Nasal cavity respiratory epithelium epithelial cell of viscerocranial mucosa (primary cell): ENCODE measurements around the gene ZKSCAN5. TPM values are rescaled to one million over a fixed set of nuclear protein-coding genes. Genes with fewer than 3 reads are reported as not detected.

ENCODE experiments used
- total RNA-seq: library from RNA; depleted of rRNA; stranded (reverse); fragments of >200 nt; gene quantifications from 2 replicates; pipeline ENCODE4 v1.2.3, GENCODE V29; 2014

Gene ZKSCAN5
- total RNA-seq = 15.0 and 18.7 TPM in 2 replicates

GRCh38 chr7:99504603-99505323, at the start of gene ZKSCAN5:
TSS of gene ZKSCAN5 (plus strand) at chr7:99504662. CDS start at chr7:99506045, 1,383 bp downstream.

DNA sequence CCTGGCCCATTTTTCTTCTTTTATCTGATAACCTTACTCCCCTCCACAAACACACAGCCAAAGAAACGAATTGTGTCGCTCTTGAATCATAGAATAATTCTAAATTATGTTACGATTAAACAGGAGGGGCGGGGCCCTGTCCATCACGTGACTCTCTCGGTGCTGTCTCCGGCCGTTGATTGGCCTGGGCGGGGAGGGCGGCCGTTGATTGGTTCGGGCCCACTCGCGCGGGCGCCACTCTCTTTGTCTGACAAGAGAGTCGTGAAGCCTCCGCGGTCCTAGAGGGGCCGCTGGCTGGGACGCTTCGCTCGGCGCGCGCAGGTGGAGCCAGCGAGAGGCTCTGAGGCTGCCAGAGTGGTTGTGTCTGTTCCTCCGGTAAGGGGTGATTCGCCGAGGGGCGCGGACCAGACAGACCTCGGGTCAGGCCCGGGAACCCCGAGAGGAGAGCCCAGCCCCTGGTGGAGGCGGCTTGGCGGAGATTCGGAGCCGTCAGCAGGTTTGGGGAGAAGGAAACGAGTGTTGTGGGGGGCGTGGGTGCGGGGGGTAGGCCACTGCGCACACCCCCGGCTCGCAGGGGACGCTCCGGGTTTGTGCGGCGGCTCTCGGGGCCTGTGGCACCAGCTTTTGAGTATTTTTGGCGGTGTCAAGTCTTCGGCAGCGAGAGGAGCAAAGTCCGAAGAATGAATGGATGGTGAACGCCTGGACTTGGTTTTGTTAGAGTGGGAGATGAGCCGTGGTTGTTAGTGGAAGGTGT, 31.7 kb upstream of the ZKSCAN5 start, which contains the start of gene ZNF789:
TSS of gene ZNF789 (plus strand) at position 330 of the 754 bp plus-strand sequence. CDS start 3,567 bp downstream, outside the sequence.

DNA sequence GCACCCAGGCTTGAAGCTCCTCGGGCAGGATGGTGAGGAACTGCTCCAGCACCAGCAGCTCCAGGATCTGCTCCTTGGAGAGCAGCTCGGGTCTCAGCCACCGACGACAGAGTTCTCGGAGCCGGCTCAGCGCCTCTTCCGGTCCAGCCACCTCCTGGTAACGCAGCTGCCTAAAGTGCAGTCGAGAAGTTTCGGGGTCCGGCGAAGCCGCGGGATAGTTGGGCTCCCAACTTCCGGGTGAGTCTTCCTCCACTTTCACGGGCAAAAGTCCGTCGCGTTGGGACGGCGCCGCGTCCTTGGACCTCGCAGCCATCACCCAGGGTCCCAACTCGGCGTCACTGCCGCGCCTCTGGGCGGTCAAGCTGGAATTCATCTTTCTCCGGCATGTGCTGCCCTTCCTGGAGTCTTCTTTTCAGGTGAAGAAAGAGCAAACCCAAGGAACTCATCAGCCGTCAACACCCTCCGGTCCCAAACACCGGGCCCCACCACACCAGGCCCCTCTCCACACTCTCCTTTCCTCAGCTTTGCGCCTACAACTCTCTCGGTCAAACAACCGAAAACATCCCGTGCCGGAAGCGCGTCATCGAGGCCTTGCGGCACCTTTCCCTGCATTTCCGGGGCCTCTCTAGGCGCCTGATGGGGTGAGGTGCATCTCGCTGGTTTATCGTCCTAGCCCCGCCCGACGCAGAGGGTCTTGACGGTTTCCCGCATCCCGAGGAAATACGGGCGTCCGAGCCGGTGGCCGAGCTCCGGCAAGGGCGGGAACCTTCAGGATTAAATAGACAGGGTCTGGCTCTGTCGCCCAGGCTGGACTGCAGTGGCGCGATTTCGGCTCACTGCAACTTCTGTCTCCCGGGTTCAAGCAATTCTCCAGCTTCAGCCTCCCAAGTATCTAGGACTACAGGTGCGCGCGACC, 4.5 kb upstream of the ZKSCAN5 start, which contains the start of gene ZNF394:
TSS of gene ZNF394 (minus strand) at position 561 of the 916 bp plus-strand sequence. CDS start at position 373, 188 bp downstream.

DNA sequence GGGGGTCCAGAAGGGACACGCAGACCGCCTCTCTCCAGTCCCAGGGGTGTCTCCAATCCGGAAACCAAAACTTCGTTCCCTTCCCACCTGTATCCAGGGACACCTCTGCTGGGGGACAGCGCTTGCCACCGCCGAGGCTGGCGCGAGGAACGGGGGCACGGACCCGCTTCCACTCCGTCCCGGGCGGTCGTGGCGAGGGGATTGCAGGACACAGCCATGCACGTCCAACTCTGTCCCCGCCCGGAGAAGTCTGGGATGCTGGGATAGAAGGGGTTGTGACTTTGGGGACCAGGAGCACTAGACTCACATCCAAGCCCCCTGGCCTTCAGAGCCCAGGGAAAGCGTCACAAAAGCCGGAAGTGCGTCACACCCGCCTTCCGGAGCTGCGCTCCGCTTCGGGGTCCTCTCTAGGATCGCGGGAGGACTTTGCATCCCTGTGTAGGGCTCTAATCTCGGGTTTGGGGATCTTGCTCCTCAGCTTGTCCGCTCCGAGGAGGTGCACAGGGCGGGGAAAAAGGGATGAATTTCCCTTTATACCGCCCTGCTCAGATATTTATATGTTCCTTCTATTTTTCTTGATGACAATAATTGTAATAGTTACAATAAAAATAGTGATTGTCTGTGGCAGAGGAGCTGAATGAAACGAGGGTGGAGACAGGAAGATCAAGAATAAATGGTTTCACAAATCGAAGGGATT, 47.5 kb downstream of the ZKSCAN5 start, which contains the start of gene FAM200A:
TSS of gene FAM200A (minus strand) at position 348 of the 697 bp plus-strand sequence. CDS start 3,707 bp downstream, outside the sequence.

GRCh38 chr7:99558306-99559174, 54.1 kb downstream of the ZKSCAN5 start, which contains the start of gene ZNF655:
TSS of gene ZNF655 (plus strand) at chr7:99558642. CDS start at chr7:99560560, 1,918 bp downstream.

Other genes starting within 250 kb of the ZKSCAN5 start
- gene MYH16, start 231.8 kb upstream of the ZKSCAN5 start, total RNA-seq = under 0.01 and 0.36 TPM in 2 replicates
- 141 and 239 TPM in 2 replicates for gene ARPC1A, start 178.8 kb upstream of the ZKSCAN5 start, total RNA-seq
- gene ARPC1B, start 129.9 kb upstream of the ZKSCAN5 start, total RNA-seq = 145 and 362 TPM in 2 replicates
- gene PDAP1, start 96.1 kb upstream of the ZKSCAN5 start, total RNA-seq = 37.9 and 57.8 TPM in 2 replicates
- 99.3 and 134 TPM in 2 replicates for gene BUD31, start 95.7 kb upstream of the ZKSCAN5 start, total RNA-seq
- 8.9 and 10.3 TPM in 2 replicates for gene PTCD1, start 65.9 kb upstream of the ZKSCAN5 start, total RNA-seq
- gene CPSF4, start 65.7 kb upstream of the ZKSCAN5 start, total RNA-seq = 51.2 and 66.0 TPM in 2 replicates
- gene ATP5MF, start 38.5 kb upstream of the ZKSCAN5 start, total RNA-seq = 170 and 278 TPM in 2 replicates
- gene ZNF789, start 31.8 kb upstream of the ZKSCAN5 start, total RNA-seq = 1.7 and 5.8 TPM in 2 replicates
- 19.8 and 25.3 TPM in 2 replicates for gene ZNF394, start 4.4 kb upstream of the ZKSCAN5 start, total RNA-seq
- gene FAM200A, start 47.5 kb downstream of the ZKSCAN5 start, total RNA-seq = 6.2 and 11.7 TPM in 2 replicates
- gene ZNF655, start 54.0 kb downstream of the ZKSCAN5 start, total RNA-seq = 38.3 and 65.4 TPM in 2 replicates
- 0.43 and 1.4 TPM in 2 replicates for gene TMEM225B, start 93.6 kb downstream of the ZKSCAN5 start, total RNA-seq
- gene ZSCAN25, start 112.3 kb downstream of the ZKSCAN5 start, total RNA-seq = 12.0 and 20.4 TPM in 2 replicates
- 2.9 and 5.1 TPM in 2 replicates for gene CYP3A5, start 175.3 kb downstream of the ZKSCAN5 start, total RNA-seq
- 0.07 TPM in 1 of 2 replicates, not detected in the other for gene CYP3A7, start 230.5 kb downstream of the ZKSCAN5 start, total RNA-seq